MM.1S (cell line): ENCODE results near the gene CCDC167.

Experiments
- DNase-seq: peaks from one replicate; pipeline ENCODE4 v3.0.0-alpha.2; 2015
- H2AFZ ChIP-seq: fragments of 300-600 bp; sonication (generic); 2 replicates; pipeline ENCODE4 v1.6.0; 2016; ENCODE audit warnings: antibody characterized with exemption, low read length
- H3F3A ChIP-seq: fragments of 300-600 bp; sonication (generic); 2 replicates; pipeline ENCODE4 v1.6.1; 2016; ENCODE audit warnings: mild to moderate bottlenecking, antibody characterized with exemption, low read length, moderate library complexity, mixed read lengths; ENCODE audit not compliant: insufficient read depth
- H3K27ac ChIP-seq: fragments of 300-600 bp; sonication (generic); 2 replicates; pipeline ENCODE4 v1.5.1; 2016; ENCODE audit warnings: mild to moderate bottlenecking, low read length
- H3K27me3 ChIP-seq: fragments of 300-600 bp; sonication (generic); replicated peaks from 2 replicates; pipeline ENCODE4 v1.6.0; 2016; ENCODE audit warnings: low read length; ENCODE audit not compliant: insufficient read depth
- H3K36me3 ChIP-seq: fragments of 300-600 bp; sonication (generic); replicated peaks from 2 replicates; pipeline ENCODE4 v1.6.1; 2016; ENCODE audit warnings: mild to moderate bottlenecking, low read length, mixed read lengths; ENCODE audit not compliant: insufficient read depth
- H3K4me1 ChIP-seq: fragments of 300-600 bp; sonication (generic); 2 replicates; pipeline ENCODE4 v1.6.1; 2016; ENCODE audit warnings: low read length, mixed read lengths
- H3K4me2 ChIP-seq: fragments of 300-600 bp; sonication (generic); 2 replicates; pipeline ENCODE4 v1.6.0; 2016; ENCODE audit warnings: low read depth, low read length
- H3K4me3 ChIP-seq: fragments of 300-600 bp; sonication (generic); 2 replicates; pipeline ENCODE4 v1.5.1; 2016; ENCODE audit warnings: low read length, mixed read lengths
- H3K79me2 ChIP-seq: fragments of 300-600 bp; sonication (generic); 2 replicates; pipeline ENCODE4 v1.6.1; 2016; ENCODE audit warnings: mixed run types, low read length, mixed read lengths
- H3K9ac ChIP-seq: fragments of 300-600 bp; sonication (generic); 2 replicates; pipeline ENCODE4 v1.6.1; 2016; ENCODE audit warnings: low read length, mixed read lengths
- H3K9me2 ChIP-seq: fragments of 300-600 bp; sonication (generic); replicated peaks from 2 replicates; pipeline ENCODE4 v1.6.1; 2016; ENCODE audit warnings: mild to moderate bottlenecking, low read length, mixed read lengths; ENCODE audit not compliant: insufficient read depth
- H3K9me3 ChIP-seq: fragments of 300-600 bp; sonication (generic); replicated peaks from 2 replicates; pipeline ENCODE4 v1.6.1; 2016; ENCODE audit warnings: mild to moderate bottlenecking, low read length, mixed read lengths; ENCODE audit not compliant: insufficient read depth
- H4K20me1 ChIP-seq: fragments of 300-600 bp; sonication (generic); 2 replicates; pipeline ENCODE4 v1.6.1; 2016; ENCODE audit warnings: mild to moderate bottlenecking, low read length, moderate library complexity, mixed read lengths; ENCODE audit not compliant: insufficient read depth
- CTCF ChIP-seq: fragments of 300-600 bp; sonication (generic); IDR thresholded peaks from 2 replicates; pipeline ENCODE4 v1.5.1; 2016; ENCODE audit warnings: antibody characterized with exemption, low read length, mixed read lengths
- EZH2 ChIP-seq: fragments of 300-600 bp; sonication (generic); optimal IDR thresholded peaks from 2 replicates; pipeline ENCODE3; 2017; ENCODE audit warnings: low read depth, mild to moderate bottlenecking, antibody characterized with exemption, low read length, mixed read lengths
- EZH2phosphoT487 ChIP-seq: fragments of 300-600 bp; sonication (generic); IDR thresholded peaks from 2 replicates; pipeline ENCODE4 v1.6.1; 2018; ENCODE audit warnings: antibody characterized with exemption, low read length

CCDC167 gene

GRCh38 chr6:37532122-37532521 is 32.4 kb upstream of the CCDC167 start:
- Histone ChIP-seq H3K27me3 (peaks cover 53% of the 10 kb centered on the region), H3K27ac (no peak overlapping the region), H3K4me3 (no peak overlapping the region), H3K79me2 (no peaks in the 10 kb centered on the region), H3K9ac (no peak overlapping the region), H3F3A (no peaks in the 10 kb centered on the region), H3K9me2 (no peaks in the 10 kb centered on the region), H2AFZ (no peak overlapping the region), H3K4me2 (no peak overlapping the region), H3K9me3 (no peaks in the 10 kb centered on the region), H3K4me1 (no peaks in the 10 kb centered on the region), H3K36me3 (no peaks in the 10 kb centered on the region), H4K20me1 (no peaks in the 10 kb centered on the region)
- no peak for TF ChIP-seq EZH2phosphoT487
- no peak for TF ChIP-seq CTCF
- no peak for TF ChIP-seq EZH2
- no peak for DNase-seq

- DNase-seq: no peak
- H3K9ac ChIP-seq: no peak overlapping the region
- no peaks in the 10 kb centered on the region for H3K79me2 ChIP-seq
- H3K27me3 ChIP-seq: peaks cover 51% of the 10 kb centered on the region
- H3K27ac ChIP-seq: no peak overlapping the region
- TF ChIP-seq EZH2 (no peak), CTCF (no peak), EZH2phosphoT487 (no peak)
- H2AFZ ChIP-seq: no peak overlapping the region
- no peaks in the 10 kb centered on the region for H3K36me3 ChIP-seq
- no peaks in the 10 kb centered on the region for H3K9me3 ChIP-seq
- no peaks in the 10 kb centered on the region for H3F3A ChIP-seq
- H3K4me1 ChIP-seq: no peaks in the 10 kb centered on the region
- no peak overlapping the region for H3K4me3 ChIP-seq
- no peaks in the 10 kb centered on the region for H4K20me1 ChIP-seq
- no peaks in the 10 kb centered on the region for H3K9me2 ChIP-seq
- H3K4me2 ChIP-seq: no peak overlapping the region
Measured at GRCh38 chr6:37531437-37532036, 31.8 kb upstream of the CCDC167 start.

GRCh38 chr6:37531026-37531425 is 31.3 kb upstream of the CCDC167 start:
- no peaks in the 10 kb centered on the region for H3K79me2 ChIP-seq
- H3K36me3 ChIP-seq: no peaks in the 10 kb centered on the region
- H3F3A ChIP-seq: no peaks in the 10 kb centered on the region
- H4K20me1 ChIP-seq: no peaks in the 10 kb centered on the region
- peaks cover 46% of the 10 kb centered on the region for H3K27me3 ChIP-seq
- TF ChIP-seq CTCF: no peak
- no peak for TF ChIP-seq EZH2
- no peak for TF ChIP-seq EZH2phosphoT487
- no peaks in the 10 kb centered on the region for H3K4me1 ChIP-seq
- H3K4me2 ChIP-seq: no peak overlapping the region
- no peak overlapping the region for H3K27ac ChIP-seq
- no peak overlapping the region for H3K9ac ChIP-seq
- no peaks in the 10 kb centered on the region for H3K9me2 ChIP-seq
- no peaks in the 10 kb centered on the region for H3K9me3 ChIP-seq
- H3K4me3 ChIP-seq: no peak overlapping the region
- no peak overlapping the region for H2AFZ ChIP-seq
- no peak for DNase-seq
